ENCODE data around the gene GSTM1.

DNA sequence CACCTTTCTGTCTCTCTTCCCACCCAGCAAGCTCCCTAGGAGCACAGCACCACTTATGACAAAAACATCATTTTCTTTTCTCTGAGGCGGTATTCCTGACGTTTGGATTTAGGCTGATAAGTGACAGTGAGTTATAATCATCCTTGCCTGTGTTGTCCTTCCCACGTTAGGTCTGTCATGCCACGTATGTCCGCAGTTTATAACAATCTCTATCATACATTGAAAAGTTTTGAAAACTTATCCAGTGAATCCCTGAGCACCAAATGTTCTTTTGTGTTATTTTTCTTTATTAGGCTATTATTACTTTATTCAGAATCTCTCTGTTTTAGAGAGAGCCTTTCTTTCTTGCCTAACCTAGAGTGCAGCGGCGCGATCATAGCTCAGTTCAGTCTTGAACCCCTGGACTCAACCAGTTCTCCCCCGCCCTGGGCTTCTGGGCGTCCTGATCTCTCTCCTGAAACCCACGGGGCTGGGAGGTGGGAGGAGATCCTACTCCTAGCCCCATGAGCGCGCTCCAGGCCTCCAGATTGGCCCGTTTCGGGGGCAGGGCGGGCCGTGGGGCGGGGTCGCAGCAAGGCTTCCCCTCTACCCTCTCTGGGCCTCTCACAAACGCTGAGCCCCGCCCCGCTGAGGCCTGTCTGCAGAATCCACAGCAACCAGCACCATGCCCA lies 20.0 kb upstream of the GSTM1 start, which contains the start of gene GSTM2:
- no peak for TF ChIP-seq CTCF (IDR thresholded peaks at IDR 0.05)
- no peak for TF ChIP-seq POLR2A (IDR thresholded peaks at IDR 0.05; ENCODE audit: low read depth)
